NB4 (cell line): ENCODE results near the gene EVI5.
"Not testable (repeated sequence)": the region's sequence is repeated elsewhere in the genome, so short reads cannot be mapped to it uniquely, and the experiment has no call there.

Source experiments
- MYC ChIP-seq: IDR thresholded peaks from 2 replicates; pipeline ENCODE4 v1.6.1; 2011; ENCODE audit warnings: low read depth, low read length
- POLR2A ChIP-seq: IDR thresholded peaks from 2 replicates; pipeline ENCODE4 v1.6.1; 2011; ENCODE audit warnings: mild to moderate bottlenecking; ENCODE audit not compliant: insufficient read length; ENCODE audit errors: extremely low read depth
- TF ChIP-seq, protein P1 (sequence below): IDR thresholded peaks from one replicate; pipeline ENCODE4 v1.5.1; 2012; ENCODE audit warnings: low read depth, low read length

DNA sequence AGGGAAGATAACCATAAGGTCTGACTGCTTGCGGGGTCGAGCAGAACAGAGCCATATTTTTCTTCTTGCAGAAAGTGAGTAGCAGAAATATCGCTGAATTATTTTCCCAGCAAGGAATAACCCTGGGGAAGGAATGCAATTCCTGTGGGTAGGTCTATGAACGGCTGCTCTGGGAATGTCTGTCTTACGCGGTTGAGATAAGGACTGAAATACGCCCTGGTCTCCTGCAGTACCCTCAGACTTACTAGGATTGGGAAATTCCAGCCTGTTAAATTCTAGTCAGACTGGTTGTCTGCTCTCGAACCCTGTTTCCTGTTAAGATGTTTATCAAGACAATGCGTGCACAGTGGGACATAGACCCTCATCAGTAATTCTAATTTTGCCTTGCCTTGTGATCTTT is 61.2 kb downstream of the EVI5 start:
- TF ChIP-seq, protein P1, sequence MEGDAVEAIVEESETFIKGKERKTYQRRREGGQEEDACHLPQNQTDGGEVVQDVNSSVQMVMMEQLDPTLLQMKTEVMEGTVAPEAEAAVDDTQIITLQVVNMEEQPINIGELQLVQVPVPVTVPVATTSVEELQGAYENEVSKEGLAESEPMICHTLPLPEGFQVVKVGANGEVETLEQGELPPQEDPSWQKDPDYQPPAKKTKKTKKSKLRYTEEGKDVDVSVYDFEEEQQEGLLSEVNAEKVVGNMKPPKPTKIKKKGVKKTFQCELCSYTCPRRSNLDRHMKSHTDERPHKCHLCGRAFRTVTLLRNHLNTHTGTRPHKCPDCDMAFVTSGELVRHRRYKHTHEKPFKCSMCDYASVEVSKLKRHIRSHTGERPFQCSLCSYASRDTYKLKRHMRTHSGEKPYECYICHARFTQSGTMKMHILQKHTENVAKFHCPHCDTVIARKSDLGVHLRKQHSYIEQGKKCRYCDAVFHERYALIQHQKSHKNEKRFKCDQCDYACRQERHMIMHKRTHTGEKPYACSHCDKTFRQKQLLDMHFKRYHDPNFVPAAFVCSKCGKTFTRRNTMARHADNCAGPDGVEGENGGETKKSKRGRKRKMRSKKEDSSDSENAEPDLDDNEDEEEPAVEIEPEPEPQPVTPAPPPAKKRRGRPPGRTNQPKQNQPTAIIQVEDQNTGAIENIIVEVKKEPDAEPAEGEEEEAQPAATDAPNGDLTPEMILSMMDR: not testable (repeated sequence)
- TF ChIP-seq MYC, POLR2A: not testable (repeated sequence)
